ENCODE measurements around the gene IFT172.

IFT172 gene

DNA sequence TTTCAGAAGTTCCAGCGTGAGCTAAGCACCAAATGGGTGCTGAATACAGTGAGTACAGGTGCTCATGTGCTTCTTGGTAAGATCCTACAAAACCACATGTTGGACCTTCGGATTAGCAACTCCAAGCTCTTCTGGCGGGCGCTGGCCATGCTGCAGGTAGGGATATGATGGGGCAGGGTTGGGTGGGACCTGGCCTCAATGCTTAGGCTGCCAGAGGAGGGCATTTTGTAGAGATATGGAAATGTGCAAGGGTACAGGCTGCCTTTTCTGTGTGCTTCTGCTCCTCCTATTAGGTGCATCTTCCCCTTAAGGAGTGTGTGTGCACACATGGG, 29.2 kb upstream of the IFT172 start:
- no peaks in the 10 kb centered on the region for H3K36me3 ChIP-seq (ENCODE audit: insufficient read depth, low read length)
- no peaks in the 10 kb centered on the region for H4K20me1 ChIP-seq (ENCODE audit: insufficient read depth, low read length)
- ATAC-seq (ENCODE audit: insufficient read depth, low read depth) = no peak
- no peaks in the 10 kb centered on the region for H3K9me3 ChIP-seq (ENCODE audit: insufficient read depth, low read length, severe bottlenecking)
- H3K4me3 ChIP-seq (ENCODE audit: low read depth in 1 of 2, low read length in 2 of 2) = no peak overlapping the region
- H3K4me2 ChIP-seq (ENCODE audit: insufficient read depth, low read length) = no peak overlapping the region
- DNase-seq = no peak
- H2AFZ ChIP-seq (ENCODE audit: low read depth, low read length) = no peak overlapping the region
- H3K79me2 ChIP-seq (ENCODE audit: insufficient read depth, low read length) = no peaks in the 10 kb centered on the region
- no peaks in the 10 kb centered on the region for H3K4me1 ChIP-seq (ENCODE audit: insufficient read depth, low read length)
- no peak for TF ChIP-seq EZH2 (IDR thresholded peaks at IDR 0.05; ENCODE audit: borderline replicate concordance, low read depth, low read length, severe bottlenecking)
- TF ChIP-seq, protein P1, sequence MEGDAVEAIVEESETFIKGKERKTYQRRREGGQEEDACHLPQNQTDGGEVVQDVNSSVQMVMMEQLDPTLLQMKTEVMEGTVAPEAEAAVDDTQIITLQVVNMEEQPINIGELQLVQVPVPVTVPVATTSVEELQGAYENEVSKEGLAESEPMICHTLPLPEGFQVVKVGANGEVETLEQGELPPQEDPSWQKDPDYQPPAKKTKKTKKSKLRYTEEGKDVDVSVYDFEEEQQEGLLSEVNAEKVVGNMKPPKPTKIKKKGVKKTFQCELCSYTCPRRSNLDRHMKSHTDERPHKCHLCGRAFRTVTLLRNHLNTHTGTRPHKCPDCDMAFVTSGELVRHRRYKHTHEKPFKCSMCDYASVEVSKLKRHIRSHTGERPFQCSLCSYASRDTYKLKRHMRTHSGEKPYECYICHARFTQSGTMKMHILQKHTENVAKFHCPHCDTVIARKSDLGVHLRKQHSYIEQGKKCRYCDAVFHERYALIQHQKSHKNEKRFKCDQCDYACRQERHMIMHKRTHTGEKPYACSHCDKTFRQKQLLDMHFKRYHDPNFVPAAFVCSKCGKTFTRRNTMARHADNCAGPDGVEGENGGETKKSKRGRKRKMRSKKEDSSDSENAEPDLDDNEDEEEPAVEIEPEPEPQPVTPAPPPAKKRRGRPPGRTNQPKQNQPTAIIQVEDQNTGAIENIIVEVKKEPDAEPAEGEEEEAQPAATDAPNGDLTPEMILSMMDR (IDR thresholded peaks at IDR 0.05; ENCODE audit: borderline replicate concordance, extremely low read depth, low read length, poor library complexity, severe bottlenecking) = no peak
- no peak overlapping the region for H3K9ac ChIP-seq (ENCODE audit: low read depth, low read length)
- H3K27ac ChIP-seq (ENCODE audit: low read length) = no peak overlapping the region
- peaks cover 6% of the 10 kb centered on the region for H3K27me3 ChIP-seq (ENCODE audit: insufficient read depth, low read length, poor library complexity)

DNA sequence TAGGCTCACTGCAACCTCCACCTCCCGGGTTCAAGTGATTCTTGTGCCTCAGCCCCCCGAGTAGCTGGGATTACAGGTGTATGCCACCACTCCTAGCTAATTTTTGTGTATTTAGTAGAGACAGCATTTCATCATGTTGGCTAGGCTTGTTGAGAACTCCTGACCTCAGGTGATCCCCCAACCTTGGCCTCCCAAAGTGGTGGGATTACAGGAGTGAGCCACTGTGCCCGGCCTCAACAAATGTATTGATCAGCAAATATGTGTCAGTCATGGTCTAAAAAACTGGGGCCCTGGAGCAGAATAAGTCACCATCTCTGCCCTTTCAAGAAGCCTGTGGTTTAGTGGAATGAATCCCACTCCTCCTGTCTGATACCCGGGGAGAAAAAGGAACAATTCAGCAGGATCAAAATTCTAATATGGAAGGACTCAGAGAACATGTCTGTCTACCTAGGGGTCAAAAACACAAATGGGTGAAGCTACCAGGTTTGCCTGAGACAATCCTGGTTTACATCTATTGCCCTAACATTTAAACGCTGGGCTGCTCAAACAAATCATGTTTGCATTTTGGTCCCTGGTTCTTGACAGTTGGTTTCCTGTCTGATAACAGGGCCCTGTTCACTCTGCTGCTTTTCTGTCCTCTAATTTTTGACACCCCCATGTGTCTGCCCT, 28.7 kb upstream of the IFT172 start:
- H4K20me1 ChIP-seq (ENCODE audit: insufficient read depth, low read length) = no peaks in the 10 kb centered on the region
- H3K4me3 ChIP-seq (ENCODE audit: low read depth in 1 of 2, low read length in 2 of 2) = no peak overlapping the region
- no peaks in the 10 kb centered on the region for H3K9me3 ChIP-seq (ENCODE audit: insufficient read depth, low read length, severe bottlenecking)
- H3K27ac ChIP-seq (ENCODE audit: low read length) = no peak overlapping the region
- TF ChIP-seq, protein P1 (IDR thresholded peaks at IDR 0.05; ENCODE audit: borderline replicate concordance, extremely low read depth, low read length, poor library complexity, severe bottlenecking) = no peak
- no peak for TF ChIP-seq EZH2 (IDR thresholded peaks at IDR 0.05; ENCODE audit: borderline replicate concordance, low read depth, low read length, severe bottlenecking)
- no peaks in the 10 kb centered on the region for H3K4me1 ChIP-seq (ENCODE audit: insufficient read depth, low read length)
- no peaks in the 10 kb centered on the region for H3K36me3 ChIP-seq (ENCODE audit: insufficient read depth, low read length)
- no peak overlapping the region for H3K4me2 ChIP-seq (ENCODE audit: insufficient read depth, low read length)
- peaks cover 6% of the 10 kb centered on the region for H3K27me3 ChIP-seq (ENCODE audit: insufficient read depth, low read length, poor library complexity)
- ATAC-seq (ENCODE audit: insufficient read depth, low read depth) = no peak
- no peak overlapping the region for H2AFZ ChIP-seq (ENCODE audit: low read depth, low read length)
- H3K79me2 ChIP-seq (ENCODE audit: insufficient read depth, low read length) = no peaks in the 10 kb centered on the region
- no peak overlapping the region for H3K9ac ChIP-seq (ENCODE audit: low read depth, low read length)
- no peak for DNase-seq

GRCh38 chr2:27509326-27509725, 19.8 kb upstream of the IFT172 start:
- Histone ChIP-seq H3K36me3 (ENCODE audit: insufficient read depth, low read length) (no peaks in the 10 kb centered on the region), H3K79me2 (ENCODE audit: insufficient read depth, low read length) (no peaks in the 10 kb centered on the region), H3K4me1 (ENCODE audit: insufficient read depth, low read length) (no peaks in the 10 kb centered on the region), H3K4me2 (ENCODE audit: insufficient read depth, low read length) (no peak overlapping the region), H2AFZ (ENCODE audit: low read depth, low read length) (no peak overlapping the region), H3K27me3 (ENCODE audit: insufficient read depth, low read length, poor library complexity) (peaks cover 3% of the 10 kb centered on the region), H3K9ac (ENCODE audit: low read depth, low read length) (no peak overlapping the region), H3K9me3 (ENCODE audit: insufficient read depth, low read length, severe bottlenecking) (no peaks in the 10 kb centered on the region), H4K20me1 (ENCODE audit: insufficient read depth, low read length) (no peaks in the 10 kb centered on the region), H3K27ac (ENCODE audit: low read length) (no peak overlapping the region), H3K4me3 (ENCODE audit: low read depth in 1 of 2, low read length in 2 of 2) (no peak overlapping the region)
- no peak for ATAC-seq (ENCODE audit: insufficient read depth, low read depth)
- no peak for TF ChIP-seq EZH2 (IDR thresholded peaks at IDR 0.05; ENCODE audit: borderline replicate concordance, low read depth, low read length, severe bottlenecking)
- TF ChIP-seq, protein P1 (IDR thresholded peaks at IDR 0.05; ENCODE audit: borderline replicate concordance, extremely low read depth, low read length, poor library complexity, severe bottlenecking) = no peak
- no peak for DNase-seq

All from DND-41 (cell line).